Measurements from ENCODE around the gene ST8SIA2.

The ST8SIA2 gene

DNA sequence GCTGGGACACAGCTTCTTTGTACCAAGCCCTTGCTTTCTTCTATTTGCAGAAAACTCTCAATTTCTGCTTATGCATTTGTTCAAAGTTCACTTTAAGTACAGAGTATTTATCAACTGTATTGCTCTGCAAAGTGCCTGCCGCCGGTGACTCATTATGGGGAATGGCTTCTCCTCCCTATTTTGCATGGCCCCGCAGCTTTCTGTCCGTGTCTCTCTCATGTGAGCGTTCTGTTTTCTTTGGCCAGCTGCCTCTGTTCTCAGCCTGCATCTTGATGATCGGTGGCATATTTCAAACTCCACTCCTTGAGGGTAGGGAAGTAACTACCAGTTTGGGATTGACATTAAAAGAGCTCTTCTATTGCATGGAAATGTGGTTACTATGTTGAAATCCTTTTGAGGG lies 28.6 kb upstream of the ST8SIA2 start:
- TF ChIP-seq, protein P1, sequence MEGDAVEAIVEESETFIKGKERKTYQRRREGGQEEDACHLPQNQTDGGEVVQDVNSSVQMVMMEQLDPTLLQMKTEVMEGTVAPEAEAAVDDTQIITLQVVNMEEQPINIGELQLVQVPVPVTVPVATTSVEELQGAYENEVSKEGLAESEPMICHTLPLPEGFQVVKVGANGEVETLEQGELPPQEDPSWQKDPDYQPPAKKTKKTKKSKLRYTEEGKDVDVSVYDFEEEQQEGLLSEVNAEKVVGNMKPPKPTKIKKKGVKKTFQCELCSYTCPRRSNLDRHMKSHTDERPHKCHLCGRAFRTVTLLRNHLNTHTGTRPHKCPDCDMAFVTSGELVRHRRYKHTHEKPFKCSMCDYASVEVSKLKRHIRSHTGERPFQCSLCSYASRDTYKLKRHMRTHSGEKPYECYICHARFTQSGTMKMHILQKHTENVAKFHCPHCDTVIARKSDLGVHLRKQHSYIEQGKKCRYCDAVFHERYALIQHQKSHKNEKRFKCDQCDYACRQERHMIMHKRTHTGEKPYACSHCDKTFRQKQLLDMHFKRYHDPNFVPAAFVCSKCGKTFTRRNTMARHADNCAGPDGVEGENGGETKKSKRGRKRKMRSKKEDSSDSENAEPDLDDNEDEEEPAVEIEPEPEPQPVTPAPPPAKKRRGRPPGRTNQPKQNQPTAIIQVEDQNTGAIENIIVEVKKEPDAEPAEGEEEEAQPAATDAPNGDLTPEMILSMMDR (conservative IDR thresholded peaks at IDR 0.05), result no peak
- no peak for TF ChIP-seq ZFX (IDR thresholded peaks at IDR 0.05)

DNA sequence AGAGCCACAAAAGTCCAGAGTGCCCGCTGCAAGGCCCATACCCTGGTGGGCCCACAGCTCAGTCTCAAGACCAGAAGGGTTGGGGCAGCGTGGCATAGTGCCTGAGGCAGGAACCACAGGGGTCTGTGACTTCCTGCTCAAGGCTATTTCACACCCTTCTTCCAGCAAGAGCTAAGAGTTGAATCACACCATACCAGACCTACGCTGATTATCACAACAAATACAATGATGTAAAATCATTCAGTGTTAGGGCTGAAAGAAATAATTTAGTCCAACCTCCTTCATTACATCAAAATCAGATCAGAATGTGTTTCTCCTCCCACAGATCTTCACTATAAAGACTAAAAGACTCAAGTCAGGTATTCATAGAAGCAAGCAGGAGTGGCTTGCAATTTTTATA lies 27.8 kb upstream of the ST8SIA2 start:
- no peak for TF ChIP-seq ZFX (IDR thresholded peaks at IDR 0.05)
- TF ChIP-seq, protein P1 (conservative IDR thresholded peaks at IDR 0.05), result no peak
- H3K27ac ChIP-seq, result no peak overlapping the region

More for the DNA sequence above, 28.6 kb upstream of the ST8SIA2 start:
- H3K27ac ChIP-seq, result no peak overlapping the region

DNA sequence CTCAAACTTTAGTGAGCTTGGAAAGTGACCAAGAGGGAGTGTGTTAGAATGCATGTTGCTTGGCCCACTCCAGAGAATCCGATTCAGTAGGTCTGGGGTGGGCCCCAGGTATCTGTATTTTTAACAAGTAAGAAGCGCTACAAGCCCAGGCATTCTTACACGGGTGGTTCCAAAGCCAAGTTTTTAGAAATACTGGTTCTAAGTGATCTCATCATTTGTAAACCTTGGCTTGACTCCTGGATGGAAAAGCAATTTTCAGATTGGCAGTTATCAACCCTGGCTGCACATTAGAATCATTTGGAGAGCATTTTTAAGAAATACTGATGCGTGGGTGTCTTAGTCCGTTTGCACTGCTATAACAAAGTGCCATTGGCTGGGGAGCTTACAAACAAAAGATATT lies 27.3 kb upstream of the ST8SIA2 start:
- TF ChIP-seq, protein P1 (conservative IDR thresholded peaks at IDR 0.05), result no peak
- no peak for TF ChIP-seq ZFX (IDR thresholded peaks at IDR 0.05)
- H3K27ac ChIP-seq, result no peak overlapping the region

DNA sequence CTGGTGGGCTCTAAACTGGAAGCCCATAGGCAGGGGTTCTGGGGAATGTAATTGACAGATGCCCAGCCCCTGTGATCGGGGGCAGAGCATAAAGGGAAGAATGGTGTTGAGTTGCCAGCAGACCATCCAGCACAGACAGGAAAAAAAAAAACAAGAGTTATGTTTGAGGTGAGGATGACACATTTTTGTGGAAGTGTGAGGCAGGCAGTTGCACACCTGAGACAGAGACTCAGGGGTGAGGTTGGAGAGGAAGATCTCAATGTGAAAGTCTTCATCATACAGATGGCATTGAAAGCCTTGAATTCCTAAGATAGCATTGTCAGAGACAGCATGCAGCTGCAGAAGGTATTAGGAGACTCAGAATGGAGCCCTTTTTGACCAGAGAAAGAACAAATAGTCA lies 18.6 kb upstream of the ST8SIA2 start:
- TF ChIP-seq, protein P1 (conservative IDR thresholded peaks at IDR 0.05), result no peak
- TF ChIP-seq ZFX (IDR thresholded peaks at IDR 0.05), result no peak

DNA sequence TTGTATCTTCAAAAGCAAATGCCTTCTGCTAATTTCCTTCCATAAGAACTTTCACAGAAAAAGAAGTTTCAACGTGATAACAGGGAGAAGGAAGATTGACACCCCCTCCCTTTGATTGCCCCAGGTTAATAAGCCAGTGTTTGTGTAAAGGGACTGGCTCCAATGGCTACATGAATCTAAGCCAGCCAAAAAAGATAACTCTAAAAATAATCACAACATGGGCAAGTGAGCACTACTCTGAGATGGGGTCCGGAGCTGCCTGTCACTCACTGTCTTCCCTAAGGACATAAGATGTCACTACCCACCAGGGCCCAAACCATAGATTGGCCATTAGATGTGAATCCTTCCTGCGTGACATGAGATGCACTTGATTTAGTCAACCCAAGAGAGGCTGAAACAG lies 17.6 kb upstream of the ST8SIA2 start:
- H3K27ac ChIP-seq, result no peak overlapping the region
- TF ChIP-seq, protein P1 (conservative IDR thresholded peaks at IDR 0.05), result no peak
- TF ChIP-seq ZFX (IDR thresholded peaks at IDR 0.05), result no peak

More for the DNA sequence above, 18.6 kb upstream of the ST8SIA2 start:
- H3K27ac ChIP-seq, result no peak overlapping the region

DNA sequence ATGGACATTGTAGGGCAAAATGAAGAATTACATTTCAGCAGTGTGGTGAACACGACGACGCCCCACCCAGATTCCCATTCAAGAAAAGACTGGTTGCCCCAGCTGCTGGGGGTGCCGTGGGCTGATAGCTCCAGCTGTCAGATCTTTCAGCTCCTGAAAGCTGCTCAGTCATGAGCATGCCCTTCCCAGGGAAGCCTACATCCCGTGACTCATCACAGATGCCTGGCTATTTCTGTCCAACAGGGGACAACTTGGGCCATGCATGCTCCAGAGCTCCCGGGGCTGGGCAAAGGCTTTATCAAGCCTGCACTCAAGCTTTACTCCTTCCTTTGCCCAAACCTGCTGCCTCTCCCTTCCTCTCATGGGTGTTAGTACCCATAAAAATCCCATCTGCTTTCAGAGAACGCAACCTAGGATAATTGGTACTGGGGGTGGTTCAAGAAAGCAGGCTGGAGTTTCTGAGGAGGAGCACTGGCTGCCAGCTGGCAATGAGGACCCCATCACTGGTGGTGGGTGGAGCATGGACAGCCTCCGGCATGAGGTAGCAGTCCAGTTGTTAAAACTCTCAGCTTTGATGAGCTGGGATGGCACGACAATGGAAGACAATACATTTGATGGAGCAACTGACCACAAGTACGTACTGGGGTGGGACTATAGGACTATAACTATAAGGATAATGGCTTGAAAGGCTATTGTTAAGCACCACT lies 16.4 kb upstream of the ST8SIA2 start:
- TF ChIP-seq, protein P1 (conservative IDR thresholded peaks at IDR 0.05), result no peak
- TF ChIP-seq ZFX (IDR thresholded peaks at IDR 0.05), result no peak
- H3K27ac ChIP-seq, result no peak overlapping the region

DNA sequence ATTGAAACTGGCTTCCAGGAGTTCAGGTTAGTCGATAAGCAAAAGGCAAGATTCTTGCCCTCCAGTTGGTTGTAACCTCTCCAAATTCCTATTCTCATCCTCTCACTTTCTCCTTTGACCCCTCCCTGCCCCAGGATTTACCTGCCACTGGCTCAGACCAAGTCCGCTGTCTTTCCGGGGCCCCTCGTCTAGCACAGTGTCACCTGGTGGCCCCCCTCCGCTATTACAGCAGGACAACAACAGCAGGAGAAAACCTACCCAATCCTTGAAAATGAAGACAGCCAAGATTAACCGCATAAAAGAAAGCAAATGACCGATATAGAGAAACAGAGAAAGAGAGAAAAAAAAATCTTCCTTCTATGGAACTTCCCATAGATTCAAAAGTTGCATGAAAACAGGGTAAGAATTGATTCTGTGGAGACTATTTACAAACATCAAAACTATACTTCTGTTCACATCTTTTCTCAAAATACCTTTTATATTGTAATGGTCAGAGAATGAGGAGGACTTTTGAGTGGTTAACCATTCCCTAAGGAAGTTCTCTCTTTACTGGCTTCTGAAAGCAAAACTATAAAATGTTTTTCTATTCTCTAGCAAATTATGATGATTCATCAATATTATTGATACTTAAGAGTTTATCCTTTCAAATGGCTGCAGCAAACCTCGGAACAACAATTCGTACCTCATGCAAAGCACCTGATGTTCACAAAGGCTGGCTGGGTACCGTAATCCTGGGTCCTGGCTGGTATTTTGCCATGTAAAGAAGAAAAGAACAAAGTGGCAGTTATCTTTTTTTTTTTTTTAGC lies 10.0 kb upstream of the ST8SIA2 start:
- no peak for TF ChIP-seq ZFX (IDR thresholded peaks at IDR 0.05)
- TF ChIP-seq, protein P1 (conservative IDR thresholded peaks at IDR 0.05), result peak; percentile 95
- no peak overlapping the region for H3K27ac ChIP-seq

Measured in C4-2B (cell line).